ENCODE results near the gene TOMM70. TPM values are rescaled to one million over a fixed set of nuclear protein-coding genes. Genes with fewer than 3 reads are reported as not detected.

Gene TOMM70
- total and polyA plus RNA-seq, 2 of the 13 experiments (the other 11 are each of a cell fraction or from before 2014, with no cell fraction given): 27.0 to 77.2 TPM

GRCh38 chr3:100386437-100387074 is 14.3 kb downstream of the TOMM70 start (continued):
- no peak for TF ChIP-seq RNF219 (CRISPR knock-in tag; IDR thresholded peaks at IDR 0.05)
- TF ChIP-seq ZNF609 (CRISPR knock-in tag; IDR thresholded peaks at IDR 0.05; ENCODE audit: borderline replicate concordance): peak; percentile 80
- peak; percentile 75; the same call in 1 of the 2 replicates for TF ChIP-seq FOXJ3 (CRISPR knock-in tag; IDR thresholded peaks at IDR 0.05; ENCODE audit: borderline replicate concordance)
- TF ChIP-seq GABPA (IDR thresholded peaks at IDR 0.05; ENCODE audit: low read depth, low read length): no peak
- no peak for TF ChIP-seq GABPA (CRISPR knock-in tag; IDR thresholded peaks at IDR 0.05; ENCODE audit: low read depth)
- TF ChIP-seq KLF6 (CRISPR knock-in tag; IDR thresholded peaks at IDR 0.05): no peak
- peak; percentile 42; the same call in 1 of the 2 replicates for TF ChIP-seq RARA (CRISPR knock-in tag; IDR thresholded peaks at IDR 0.05)
- peak; percentile 42 for TF ChIP-seq ELF3 (CRISPR knock-in tag; IDR thresholded peaks at IDR 0.05)
- peak; percentile 33; the same call in 1 of the 2 replicates for TF ChIP-seq HDAC2 (CRISPR knock-in tag; IDR thresholded peaks at IDR 0.05)
- no peak for TF ChIP-seq MXD1 (CRISPR knock-in tag; IDR thresholded peaks at IDR 0.05)
- peak; percentile 89 for TF ChIP-seq NR2F2 (IDR thresholded peaks at IDR 0.05; ENCODE audit: borderline replicate concordance, low read depth)
- TF ChIP-seq HIVEP1 (CRISPR knock-in tag; IDR thresholded peaks at IDR 0.05): no peak
- TF ChIP-seq ARID3A (IDR thresholded peaks at IDR 0.05; ENCODE audit: low read depth, low read length): peak; percentile 39; the same call in 1 of the 2 replicates
- TF ChIP-seq MXI1 (IDR thresholded peaks at IDR 0.05; ENCODE audit: borderline replicate concordance, low read depth, low read length): no peak
- TF ChIP-seq ARID5B (CRISPR knock-in tag; IDR thresholded peaks at IDR 0.05): peak; percentile 76
- TF ChIP-seq FOXA1 (IDR thresholded peaks at IDR 0.05): no peak
- TF ChIP-seq FOXA1 (CRISPR knock-in tag; IDR thresholded peaks at IDR 0.05): peak; percentile 64; the same call in 1 of the 2 replicates
